ENCODE data around the gene TMEM178B.

GRCh38 chr7:141500608-141501007 lies 426.7 kb downstream of the TMEM178B start:
- TF ChIP-seq POLR2A (IDR thresholded peaks at IDR 0.05; ENCODE audit: low read length) (no peak), GATA1 (IDR thresholded peaks at IDR 0.05; ENCODE audit: low read depth, low read length) (no peak)
